Inflammatory macrophage (primary cell): Measurements from ENCODE around the gene ATPAF1.
"Not testable (repeated sequence)": the region's sequence is repeated elsewhere in the genome, so short reads cannot be mapped to it uniquely, and the experiment has no call there.

ENCODE experiments used
- DNase-seq, 2 donors: peaks; one replicate each; pipeline ENCODE4 v3.0.0-alpha.2; 2020 to 2022
- total RNA-seq, 18 experiments: gene quantifications; one replicate each; lab custom pipeline; 2026; ENCODE audit warnings: mixed read lengths in 6 of 18, inconsistent platforms in 2 of 18; lab: John Stamatoyannopoulos, UW

ATPAF1 gene, protein sequence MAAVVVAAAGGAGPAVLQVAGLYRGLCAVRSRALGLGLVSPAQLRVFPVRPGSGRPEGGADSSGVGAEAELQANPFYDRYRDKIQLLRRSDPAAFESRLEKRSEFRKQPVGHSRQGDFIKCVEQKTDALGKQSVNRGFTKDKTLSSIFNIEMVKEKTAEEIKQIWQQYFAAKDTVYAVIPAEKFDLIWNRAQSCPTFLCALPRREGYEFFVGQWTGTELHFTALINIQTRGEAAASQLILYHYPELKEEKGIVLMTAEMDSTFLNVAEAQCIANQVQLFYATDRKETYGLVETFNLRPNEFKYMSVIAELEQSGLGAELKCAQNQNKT
- total RNA-seq, result 8.3 to 40.4 (median 28.8) reads per million in 18 experiments

DNA sequence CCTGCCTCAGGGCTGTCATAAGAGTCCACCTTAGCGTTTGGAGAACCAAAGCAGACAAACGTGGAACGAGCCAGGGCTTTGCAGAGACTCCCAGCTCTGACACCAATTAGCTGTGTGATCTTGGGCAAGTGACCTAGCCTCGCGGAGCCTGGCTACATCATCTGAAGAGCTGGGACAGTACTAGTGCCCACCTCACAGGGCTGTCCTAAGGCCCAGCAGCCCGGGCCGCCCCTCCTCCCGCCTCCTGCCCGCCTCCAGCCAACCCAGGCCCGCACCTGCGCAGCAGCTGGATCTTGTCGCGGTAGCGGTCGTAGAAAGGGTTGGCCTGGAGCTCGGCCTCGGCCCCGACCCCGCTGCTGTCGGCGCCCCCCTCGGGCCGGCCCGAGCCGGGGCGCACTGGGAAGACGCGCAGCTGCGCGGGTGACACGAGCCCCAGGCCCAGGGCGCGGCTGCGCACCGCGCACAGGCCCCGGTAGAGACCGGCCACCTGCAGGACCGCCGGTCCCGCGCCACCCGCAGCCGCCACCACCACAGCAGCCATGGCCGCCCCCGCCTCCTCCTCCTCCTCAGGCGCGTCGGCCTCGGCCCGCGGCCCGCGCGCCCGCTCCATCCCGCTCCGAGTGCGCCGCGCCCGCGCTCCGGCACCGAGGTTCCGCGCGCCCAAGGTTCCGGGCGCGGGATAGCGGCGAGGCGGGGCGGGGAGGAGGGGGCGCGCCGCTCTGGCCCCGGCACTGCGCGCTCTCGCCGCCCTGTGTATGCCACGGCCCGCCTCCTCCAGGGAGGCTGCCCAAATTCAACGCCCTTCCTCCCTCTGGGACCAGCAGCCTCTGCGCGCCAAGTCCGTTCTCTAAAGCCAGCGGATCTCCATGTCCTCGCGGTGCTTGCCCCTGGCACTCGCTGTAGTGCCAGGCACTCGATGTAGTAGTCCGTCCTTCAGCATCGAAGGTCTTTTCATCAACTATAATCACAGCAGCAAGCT, at the start of gene ATPAF1:
Gene ATPAF1, minus strand, starts transcription at position 583 of the 979 bp plus-strand sequence. Its CDS starts 42 bp downstream, at position 541.
- DNase-seq, result peak; percentile 66 to 78

- peak; percentile 11 to 20 for DNase-seq
Observed at GRCh38 chr1:46717654-46718053, 49.5 kb upstream of the ATPAF1 start.

- no peak for DNase-seq
Observed at GRCh38 chr1:46714976-46715375, 46.8 kb upstream of the ATPAF1 start.

GRCh38 chr1:46708121-46708520, 40.0 kb upstream of the ATPAF1 start:
- no peak for DNase-seq

- no peak for DNase-seq
Observed at GRCh38 chr1:46705408-46705807, 37.2 kb upstream of the ATPAF1 start.

GRCh38 chr1:46703927-46704641, 35.9 kb upstream of the ATPAF1 start:
- no peak for DNase-seq

DNA sequence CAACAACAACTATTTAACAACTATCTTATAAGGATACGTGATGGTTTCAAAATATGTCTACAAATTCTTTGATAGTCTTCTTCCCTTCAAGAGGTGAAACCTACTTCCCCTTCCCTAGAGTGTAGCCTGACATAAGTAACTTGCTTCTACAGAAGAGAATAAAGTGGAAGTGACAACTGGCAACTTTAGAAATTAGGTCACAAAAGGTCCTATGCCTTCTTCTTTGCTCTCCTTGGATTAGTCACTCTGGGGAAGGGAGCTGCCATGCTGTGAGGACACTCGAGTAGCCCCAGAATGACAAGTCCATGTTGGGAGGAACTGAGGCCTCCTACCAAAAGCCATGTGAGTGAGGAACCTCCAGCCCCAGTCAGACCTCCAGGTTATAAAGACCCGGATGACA, 31.5 kb upstream of the ATPAF1 start:
- DNase-seq, result peak; percentile 89 to 94

DNA sequence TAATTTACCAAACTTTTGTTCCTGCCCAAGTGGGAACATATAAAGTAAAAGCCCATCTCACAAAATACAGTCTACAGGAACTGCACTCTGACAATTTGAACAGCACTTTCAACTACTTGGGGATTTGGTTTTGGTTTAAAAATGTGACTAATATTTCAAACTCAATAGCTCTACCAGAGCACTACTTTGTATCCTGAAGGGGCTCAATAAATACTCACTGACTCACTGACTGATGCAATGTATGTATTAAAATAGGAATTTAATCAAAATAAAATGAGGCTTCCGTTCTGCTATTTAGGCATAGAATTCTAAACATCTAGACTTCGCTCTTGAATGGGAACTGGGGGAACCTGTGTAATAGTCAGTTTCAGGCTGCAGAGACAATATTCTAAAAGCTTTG, 28.9 kb upstream of the ATPAF1 start:
- no peak for DNase-seq

GRCh38 chr1:46694676-46695075, 26.5 kb upstream of the ATPAF1 start:
- DNase-seq, result not testable (repeated sequence)

DNA sequence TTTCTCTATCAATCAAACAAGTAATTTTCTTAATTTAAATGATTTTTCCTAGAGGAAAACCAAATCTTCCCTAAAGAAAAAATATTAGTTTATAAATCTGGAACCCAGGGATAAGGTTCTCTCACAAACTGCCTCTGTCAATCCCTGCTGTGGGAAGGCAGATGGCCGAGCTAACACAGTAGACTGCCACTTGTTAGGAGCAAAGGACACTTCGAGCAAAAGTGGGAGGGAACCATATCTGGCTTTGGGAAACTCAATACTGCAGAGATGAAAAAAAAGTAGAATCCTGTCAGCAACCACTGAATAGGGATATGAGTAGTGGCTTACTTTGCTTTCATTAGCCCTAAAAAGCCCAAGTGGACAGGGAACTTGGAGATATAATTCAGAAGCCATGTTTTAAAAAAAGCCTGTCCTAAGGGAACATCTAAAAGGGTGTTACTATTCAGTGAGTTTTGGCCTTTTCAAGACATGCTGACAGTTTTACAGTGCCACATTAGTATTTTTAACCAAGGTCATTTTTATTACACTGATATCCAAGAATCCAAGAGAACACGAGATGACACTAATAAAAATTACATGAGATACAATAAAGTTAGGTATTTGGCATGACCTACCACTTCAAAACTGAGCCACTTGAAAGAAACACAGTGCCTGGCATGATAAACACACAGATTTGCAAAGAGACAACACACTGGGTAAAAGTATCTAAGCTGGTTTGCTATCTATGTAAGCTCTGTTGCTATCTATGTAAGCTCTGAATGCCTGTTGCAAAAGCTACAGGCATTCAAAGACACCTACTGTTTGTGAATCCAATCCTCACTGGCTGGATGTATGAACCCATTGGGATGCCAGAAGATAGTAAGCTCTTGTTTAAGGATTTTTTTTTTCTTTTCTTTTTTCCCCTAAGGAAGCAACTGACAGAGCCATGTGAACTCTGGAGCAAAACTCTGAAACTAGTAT, 24.9 kb upstream of the ATPAF1 start:
- no peak for DNase-seq

DNA sequence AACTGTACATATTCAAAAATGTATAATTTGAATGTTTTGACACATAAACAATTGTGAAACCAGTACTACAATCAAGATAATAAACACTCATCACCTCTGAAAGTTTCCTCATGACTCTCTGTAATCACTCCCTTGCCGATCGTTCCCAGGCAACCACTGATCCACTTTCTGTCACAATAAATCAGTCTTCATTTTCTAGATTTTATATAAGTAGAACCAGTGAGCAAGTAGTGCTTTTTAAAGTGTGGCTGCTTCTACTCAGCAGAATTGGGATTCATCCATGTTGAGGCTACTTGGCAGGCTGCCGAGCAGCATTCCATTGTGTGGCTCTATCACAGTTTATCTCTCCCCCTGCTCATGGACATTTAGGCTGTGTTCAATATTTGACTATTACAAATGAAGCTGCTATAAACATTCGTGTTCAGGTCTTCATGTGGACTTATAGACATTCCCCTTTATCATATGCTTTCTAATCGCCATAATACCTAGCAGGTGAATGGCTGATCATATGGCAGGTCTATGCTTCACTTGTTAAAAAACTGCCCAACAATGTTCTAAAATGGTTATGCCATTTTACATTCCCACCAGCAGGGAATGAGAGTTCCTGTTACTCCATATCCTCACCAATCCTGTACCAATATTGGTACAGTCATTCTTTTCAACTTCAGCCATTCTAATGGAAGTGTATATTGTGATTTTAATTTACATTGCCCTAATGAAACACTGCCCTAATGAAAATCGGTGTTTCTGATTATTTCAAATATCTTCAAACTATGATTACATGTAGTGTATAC, 24.0 kb upstream of the ATPAF1 start:
- DNase-seq, result no peak

DNA sequence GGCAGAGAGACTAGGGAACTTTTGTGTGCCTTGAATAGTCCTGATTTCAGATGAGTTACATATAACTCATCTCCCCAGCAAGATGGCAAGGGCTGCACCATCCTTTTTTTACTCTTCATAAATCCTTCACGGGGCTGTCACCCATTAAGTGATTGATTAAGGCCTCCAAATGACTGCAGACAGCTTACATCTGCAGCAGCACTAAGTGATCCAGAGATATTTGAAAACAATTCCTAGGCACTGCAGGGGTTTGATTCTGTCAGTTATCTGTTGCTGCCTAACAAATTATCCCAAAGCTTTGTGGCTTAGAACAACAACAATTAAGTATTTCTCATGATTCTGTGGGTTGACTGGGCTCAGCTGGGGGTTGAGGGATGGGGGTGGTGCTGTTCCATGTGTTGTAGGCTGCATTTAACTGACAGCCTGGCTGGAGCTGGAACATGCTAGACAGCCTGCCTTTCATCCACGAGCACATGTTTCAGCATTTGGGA, 22.8 kb upstream of the ATPAF1 start:
- DNase-seq, result no peak

DNA sequence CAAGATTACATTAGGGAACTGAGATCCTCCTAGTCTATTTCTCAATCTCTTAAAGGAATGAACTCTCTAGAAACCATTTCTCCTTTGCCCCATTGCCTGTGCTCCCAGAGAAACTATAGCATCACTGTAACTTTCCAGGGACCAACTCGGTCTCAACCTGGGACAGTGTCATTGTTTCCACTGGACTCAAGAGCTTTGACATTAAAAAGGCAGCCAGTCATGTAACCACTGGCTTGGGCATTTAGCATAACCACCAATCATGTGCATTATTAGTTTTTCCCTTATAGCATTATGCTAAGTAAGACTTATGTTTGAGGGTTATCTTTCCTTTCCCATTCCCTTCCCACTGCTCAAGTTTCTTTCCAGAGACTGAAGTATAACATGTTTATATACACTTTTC, 21.7 kb upstream of the ATPAF1 start:
- DNase-seq, result peak; percentile 13 to 17

DNA sequence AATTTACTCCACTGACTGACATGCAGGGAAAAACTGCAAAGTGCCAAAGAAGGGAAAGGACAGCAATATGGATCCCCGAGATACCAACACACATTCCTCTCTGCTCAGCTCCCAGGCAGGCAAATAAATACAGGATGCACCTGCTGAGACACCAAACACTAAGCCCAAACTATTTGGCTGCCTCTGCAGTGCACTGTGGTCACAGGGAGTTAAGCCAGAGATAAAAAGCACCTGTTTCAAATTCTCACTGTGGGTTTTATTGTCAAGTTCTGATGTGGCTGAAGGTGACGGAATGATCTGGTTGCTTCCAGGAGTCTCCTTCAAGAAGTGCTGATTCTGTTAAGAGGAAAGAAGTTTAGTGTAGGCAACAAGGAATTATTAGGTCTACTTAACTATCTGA, 21.2 kb upstream of the ATPAF1 start:
- DNase-seq, result no peak

DNA sequence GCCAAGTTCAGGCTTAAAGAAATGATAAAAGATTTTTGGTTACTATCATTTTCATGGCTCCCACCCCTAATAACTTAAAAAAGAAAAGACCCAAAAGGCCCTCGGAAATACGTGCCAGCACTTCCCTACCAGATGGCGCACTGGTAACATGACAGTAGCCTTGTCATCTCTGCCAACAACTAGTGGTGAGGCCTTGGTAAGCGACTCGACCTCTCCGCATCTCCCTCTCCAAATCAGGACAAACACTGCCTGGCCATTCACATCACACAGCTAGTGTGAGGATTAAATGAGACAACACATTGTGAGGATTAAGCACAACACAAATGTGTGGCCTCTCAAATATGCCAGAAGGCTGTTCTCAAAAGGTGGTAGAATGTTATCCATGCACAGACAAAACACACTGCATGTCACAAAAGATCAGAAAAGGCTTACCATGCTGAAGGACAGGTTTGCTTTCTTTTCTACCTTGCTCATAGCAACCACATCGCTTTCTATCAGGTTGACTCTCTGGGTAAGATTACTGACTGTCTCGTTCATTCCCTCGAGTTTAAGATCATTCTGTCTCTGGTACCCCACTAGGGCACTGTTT, 19.9 kb upstream of the ATPAF1 start:
- no peak for DNase-seq

- peak; percentile 7 to 41 for DNase-seq
Observed at GRCh38 chr1:46687093-46687659, 19.0 kb upstream of the ATPAF1 start.

DNA sequence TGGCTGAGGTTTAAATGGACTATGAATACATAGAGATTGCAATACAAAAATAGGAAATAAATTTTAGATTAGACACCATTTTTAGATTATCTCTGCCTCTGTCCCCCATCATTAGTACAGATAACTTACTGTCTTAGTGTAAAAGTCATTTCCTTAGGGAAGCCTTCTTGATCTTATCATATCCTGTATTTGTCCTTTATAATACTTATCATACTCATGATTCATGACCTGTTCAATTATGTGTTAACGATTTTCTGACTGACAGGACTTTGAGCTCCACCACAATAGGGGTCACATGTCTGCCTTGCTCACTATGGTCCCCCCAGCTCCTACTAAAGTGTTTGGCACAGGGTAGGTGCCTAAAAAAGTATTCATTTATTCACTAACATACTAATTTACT, 18.1 kb upstream of the ATPAF1 start:
- no peak for DNase-seq

GRCh38 chr1:46684670-46685069, 16.5 kb upstream of the ATPAF1 start:
- DNase-seq, result no peak

- no peak for DNase-seq
Observed at GRCh38 chr1:46682064-46682463, 13.9 kb upstream of the ATPAF1 start.
